Calu3 (cell line): ENCODE data around the gene MYBBP1A. TPM values are rescaled to one million over a fixed set of nuclear protein-coding genes. Genes with fewer than 3 reads are reported as not detected.
"Not testable (repeated sequence)": the region's sequence is repeated elsewhere in the genome, so short reads cannot be mapped to it uniquely, and the experiment has no call there.

ENCODE experiments used
- BruUV-seq: library from RNA; stranded (reverse); fragments of 400-500 nt; replicated peaks from 2 replicates; lab custom pipeline; 2021; lab: Mats Ljungman, UMichigan
- CTCF ChIA-PET: fragments of 300-600 bp; sonication (Branson Sonifier 250); formaldehyde crosslinking; loops from one replicate; lab custom pipeline; 2022; ENCODE audit warnings: antibody characterized with exemption; lab: Charles Lee
- DNase-seq: peaks from one replicate; pipeline ENCODE4 v3.0.0; 2022
- H3K27ac Mint-ChIP-seq: one replicate; pipeline ENCODE4 v1.8.0; 2022; ENCODE audit warnings: mixed read lengths; ENCODE audit not compliant: unreplicated experiment
- H3K27me3 Mint-ChIP-seq: one replicate; pipeline ENCODE4 v1.8.0; 2022; ENCODE audit warnings: mixed read lengths; ENCODE audit not compliant: unreplicated experiment
- H3K36me3 Mint-ChIP-seq: one replicate; pipeline ENCODE4 v1.8.0; 2022; ENCODE audit warnings: mild to moderate bottlenecking, moderate library complexity, mixed read lengths; ENCODE audit not compliant: insufficient read depth, unreplicated experiment
- H3K4me1 Mint-ChIP-seq: one replicate; pipeline ENCODE4 v1.8.0; 2022; ENCODE audit warnings: mild to moderate bottlenecking, low read depth, mixed read lengths; ENCODE audit not compliant: unreplicated experiment
- H3K4me3 Mint-ChIP-seq: one replicate; pipeline ENCODE4 v1.8.0; 2022; ENCODE audit warnings: mild to moderate bottlenecking, low read depth, moderate library complexity, mixed read lengths; ENCODE audit not compliant: unreplicated experiment
- H3K9me3 Mint-ChIP-seq: one replicate; pipeline ENCODE4 v1.8.0; 2022; ENCODE audit warnings: low read depth, mixed read lengths; ENCODE audit not compliant: unreplicated experiment
- intact Hi-C: fragments of 100-400 bp; cut with micrococcal nuclease; formaldehyde crosslinking; loops from one replicate; pipeline ENCODE4 v1.10.0; 2022; ENCODE audit not compliant: unreplicated experiment
- total RNA-seq: library from RNA; stranded (reverse); gene quantifications from 2 replicates; pipeline ENCODE4 v1.2.3, GENCODE V29; 2022
- TF ChIP-seq, protein P1 (sequence below): fragments of 200-600 bp; IDR thresholded peaks from one replicate; pipeline ENCODE4 v1.8.0; 2022; ENCODE audit warnings: antibody characterized with exemption; ENCODE audit not compliant: unreplicated experiment

Gene MYBBP1A
- total RNA-seq, 1 experiment from 2014 or later: 64.2 TPM

DNA sequence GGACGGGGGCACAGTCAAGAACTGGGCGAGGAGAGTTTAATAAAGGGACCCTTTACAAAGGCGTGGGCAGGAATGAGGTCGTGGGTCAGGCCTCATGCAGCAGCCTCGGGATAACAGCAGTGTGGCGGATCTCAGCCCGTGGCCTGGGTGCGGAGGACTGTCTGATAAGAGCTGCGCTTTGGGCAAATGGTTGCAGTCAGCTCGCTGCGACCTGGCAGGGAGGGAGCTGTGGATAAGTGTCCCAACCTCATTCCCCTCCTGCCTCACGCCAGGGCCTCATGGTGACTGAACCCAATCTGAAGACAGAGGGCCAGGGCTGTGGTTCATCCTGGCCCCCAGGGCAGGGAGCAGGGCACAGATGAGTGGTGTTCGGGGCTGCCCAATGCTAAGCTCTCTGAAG is 42.8 kb upstream of the MYBBP1A start:
- BruUV-seq: no TSS peak
- CTCF ChIA-PET: no interaction called here
- Mint-ChIP-seq H3K27me3 (peaks cover 40% of the 10 kb centered on the region), H3K27ac (no peak overlapping the region), H3K9me3 (no peaks in the 10 kb centered on the region), H3K4me1 (no peaks in the 10 kb centered on the region), H3K4me3 (no peak overlapping the region), H3K36me3 (no peaks in the 10 kb centered on the region)
- TF ChIP-seq, protein P1, sequence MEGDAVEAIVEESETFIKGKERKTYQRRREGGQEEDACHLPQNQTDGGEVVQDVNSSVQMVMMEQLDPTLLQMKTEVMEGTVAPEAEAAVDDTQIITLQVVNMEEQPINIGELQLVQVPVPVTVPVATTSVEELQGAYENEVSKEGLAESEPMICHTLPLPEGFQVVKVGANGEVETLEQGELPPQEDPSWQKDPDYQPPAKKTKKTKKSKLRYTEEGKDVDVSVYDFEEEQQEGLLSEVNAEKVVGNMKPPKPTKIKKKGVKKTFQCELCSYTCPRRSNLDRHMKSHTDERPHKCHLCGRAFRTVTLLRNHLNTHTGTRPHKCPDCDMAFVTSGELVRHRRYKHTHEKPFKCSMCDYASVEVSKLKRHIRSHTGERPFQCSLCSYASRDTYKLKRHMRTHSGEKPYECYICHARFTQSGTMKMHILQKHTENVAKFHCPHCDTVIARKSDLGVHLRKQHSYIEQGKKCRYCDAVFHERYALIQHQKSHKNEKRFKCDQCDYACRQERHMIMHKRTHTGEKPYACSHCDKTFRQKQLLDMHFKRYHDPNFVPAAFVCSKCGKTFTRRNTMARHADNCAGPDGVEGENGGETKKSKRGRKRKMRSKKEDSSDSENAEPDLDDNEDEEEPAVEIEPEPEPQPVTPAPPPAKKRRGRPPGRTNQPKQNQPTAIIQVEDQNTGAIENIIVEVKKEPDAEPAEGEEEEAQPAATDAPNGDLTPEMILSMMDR: no peak
- intact Hi-C loops: no loop called here
- no peak for DNase-seq

GRCh38 chr17:4596636-4597380 is 41.6 kb upstream of the MYBBP1A start:
- TF ChIP-seq, protein P1: no peak
- H3K9me3 Mint-ChIP-seq: no peaks in the 10 kb centered on the region
- H3K4me1 Mint-ChIP-seq: no peaks in the 10 kb centered on the region
- no TSS peak for BruUV-seq
- H3K4me3 Mint-ChIP-seq: no peak overlapping the region
- H3K27ac Mint-ChIP-seq: no peak overlapping the region
- H3K36me3 Mint-ChIP-seq: no peaks in the 10 kb centered on the region
- intact Hi-C loops: no loop called here
- DNase-seq: no peak
- H3K27me3 Mint-ChIP-seq: peaks cover 46% of the 10 kb centered on the region
- CTCF ChIA-PET: interaction anchor here (0.5 kb wide), 1 partner anchor 30 kb away, joined by 4 read pairs; no protein-coding TSS in a partner anchor

- H3K36me3 Mint-ChIP-seq, BruUV-seq, DNase-seq, H3K4me3 Mint-ChIP-seq, H3K4me1 Mint-ChIP-seq, H3K27ac Mint-ChIP-seq, H3K9me3 Mint-ChIP-seq, intact Hi-C loops: not testable (repeated sequence)
- CTCF ChIA-PET: interaction anchor here (0.5 to 2.5 kb wide), 3 partner anchors 10 to 232 kb away, joined by 3 to 9 read pairs (median 4); no protein-coding TSS in a partner anchor
- H3K27me3 Mint-ChIP-seq: peaks cover 56% of the 10 kb centered on the region
These were observed 40.6 kb upstream of the MYBBP1A start for GRCh38 chr17:4595685-4596342.

- Mint-ChIP-seq H3K9me3 (no peaks in the 10 kb centered on the region), H3K36me3 (no peaks in the 10 kb centered on the region), H3K4me1 (no peaks in the 10 kb centered on the region), H3K27me3 (peaks cover 57% of the 10 kb centered on the region), H3K4me3 (peak overlapping the region; percentile 37), H3K27ac (no peak overlapping the region)
- intact Hi-C loops: no loop called here
- TF ChIP-seq, protein P1: no peak
- BruUV-seq: no TSS peak
- CTCF ChIA-PET: interaction anchor here (0.5 to 2.5 kb wide), 3 partner anchors 9 to 232 kb away, joined by 3 to 9 read pairs (median 4); no protein-coding TSS in a partner anchor
- peak; percentile 58 for DNase-seq
These were observed 39.9 kb upstream of the MYBBP1A start for GRCh38 chr17:4594931-4595684.
